ENCODE data around the gene CACNA2D2.

- TF ChIP-seq CTCF (conservative IDR thresholded peaks at IDR 0.05 in 1 of 2, IDR thresholded peaks at IDR 0.05 in 1 of 2; ENCODE audit: extremely low read depth in 1 of 2, insufficient read depth in 1 of 2, low read depth in 1 of 2, low read length in 2 of 2), result no peak
- no peak for TF ChIP-seq EZH2 (IDR thresholded peaks at IDR 0.05; ENCODE audit: borderline replicate concordance, low read length)
Observed at GRCh38 chr3:50393061-50393460, 110.4 kb downstream of the CACNA2D2 start.

All from mammary epithelial cell (primary cell).